Neural cell (in vitro differentiated cells): ENCODE data around the gene SPNS1. TPM values are rescaled to one million over a fixed set of nuclear protein-coding genes. Genes with fewer than 3 reads are reported as not detected.

Source experiments
- H2AFZ ChIP-seq: fragments of 200-600, 300-800 bp; sonication (generic), shearing (Covaris generic); 2 replicates; pipeline ENCODE4 v1.6.0; 2014; ENCODE audit warnings: low read depth, mild to moderate bottlenecking, antibody characterized with exemption, low read length, moderate library complexity
- H3F3A ChIP-seq: fragments of 200-600 bp; shearing (Covaris generic); 2 replicates; pipeline ENCODE4 v1.6.1; 2016; ENCODE audit warnings: mild to moderate bottlenecking, moderate library complexity, mixed read lengths, antibody characterized with exemption, low read length; ENCODE audit not compliant: insufficient read depth, poor library complexity, severe bottlenecking
- H3K27ac ChIP-seq: fragments of 200-600, 300-800 bp; sonication (generic), shearing (Covaris generic); 2 replicates; pipeline ENCODE4 v1.5.1; 2014; ENCODE audit warnings: mild to moderate bottlenecking, low read length, moderate library complexity
- H3K27me3 ChIP-seq: fragments of 300-800, 200-600 bp; sonication (generic), shearing (Covaris generic); 2 replicates; pipeline ENCODE4 v1.6.0; 2014; ENCODE audit warnings: mild to moderate bottlenecking, low read depth, low read length, moderate library complexity; ENCODE audit not compliant: insufficient read depth
- H3K36me3 ChIP-seq: fragments of 300-800, 200-600 bp; sonication (generic), shearing (Covaris generic); 2 replicates; pipeline ENCODE4 v1.5.1; 2014; ENCODE audit warnings: mild to moderate bottlenecking, antibody characterized with exemption, low read length, moderate library complexity; ENCODE audit not compliant: insufficient read depth
- H3K4me2 ChIP-seq: fragments of 300-800, 200-600 bp; sonication (generic), shearing (Covaris generic); 2 replicates; pipeline ENCODE4 v1.6.0; 2014; ENCODE audit warnings: mild to moderate bottlenecking, low read length
- H3K4me3 ChIP-seq: fragments of 300-800, 200-600 bp; sonication (generic), shearing (Covaris generic); 2 replicates; pipeline ENCODE4 v1.5.1; 2014; ENCODE audit warnings: mild to moderate bottlenecking, low read length, moderate library complexity
- H3K79me2 ChIP-seq: fragments of 200-600 bp; shearing (Covaris generic); replicated peaks from 2 replicates; pipeline ENCODE4 v1.6.0; 2014; ENCODE audit warnings: mild to moderate bottlenecking, low read length, moderate library complexity; ENCODE audit not compliant: insufficient read depth
- H3K9ac ChIP-seq: fragments of 300-800, 200-600 bp; sonication (generic), shearing (Covaris generic); 2 replicates; pipeline ENCODE4 v1.6.1; 2016; ENCODE audit warnings: mild to moderate bottlenecking, low read length, mixed read lengths
- H3K9me2 ChIP-seq: fragments of 200-600 bp; shearing (Covaris generic); 2 replicates; pipeline ENCODE4 v1.6.1; 2016; ENCODE audit warnings: mild to moderate bottlenecking, low read length, mixed read lengths; ENCODE audit not compliant: insufficient read depth
- H3K9me3 ChIP-seq: fragments of 200-600, 300-800 bp; sonication (generic), shearing (Covaris generic); 2 replicates; pipeline ENCODE4 v1.6.1; 2016; ENCODE audit warnings: mild to moderate bottlenecking, mixed run types, low read length, moderate library complexity, mixed read lengths
- H4K20me1 ChIP-seq: fragments of 200-600 bp; shearing (Covaris generic); 2 replicates; pipeline ENCODE4 v1.6.1; 2016; ENCODE audit warnings: mild to moderate bottlenecking, mixed run types; ENCODE audit not compliant: insufficient read depth
- EP300 ChIP-seq: fragments of 450-650 bp; conservative IDR thresholded peaks from 2 replicates; pipeline ENCODE4 v1.6.1; 2014; ENCODE audit warnings: antibody characterized with exemption, mild to moderate bottlenecking, moderate library complexity; ENCODE audit not compliant: poor library complexity, severe bottlenecking
- EZH2 ChIP-seq: fragments of 200-600, 300-800 bp; shearing (Covaris generic), sonication (generic); IDR thresholded peaks from 2 replicates; pipeline ENCODE4 v1.6.1; 2014; ENCODE audit warnings: antibody characterized with exemption, low read length, borderline replicate concordance, mild to moderate bottlenecking; ENCODE audit not compliant: insufficient read depth, poor library complexity, severe bottlenecking
- MXI1 ChIP-seq: fragments of 450-650 bp; conservative IDR thresholded peaks from 2 replicates; pipeline ENCODE4 v1.6.1; 2014; ENCODE audit warnings: antibody characterized with exemption, mild to moderate bottlenecking; ENCODE audit not compliant: poor library complexity, severe bottlenecking
- POLR2AphosphoS5 ChIP-seq: IDR thresholded peaks from 2 replicates; pipeline ENCODE4 v1.6.1; 2012
- RAD21 ChIP-seq: fragments of 450-650 bp; conservative IDR thresholded peaks from 2 replicates; pipeline ENCODE4 v1.6.1; 2014; ENCODE audit warnings: antibody characterized with exemption, mild to moderate bottlenecking, moderate library complexity
- SMC3 ChIP-seq: fragments of 450-650 bp; conservative IDR thresholded peaks from 2 replicates; pipeline ENCODE4 v1.6.1; 2014; ENCODE audit warnings: antibody characterized with exemption, mild to moderate bottlenecking, moderate library complexity; ENCODE audit not compliant: poor library complexity
- TAF1 ChIP-seq: IDR thresholded peaks from 2 replicates; pipeline ENCODE4 v1.6.1; 2012; ENCODE audit warnings: low read depth
- polyA plus RNA-seq: library from polyadenylated mRNA; depleted of rRNA; stranded (reverse); fragments of >200 nt; gene quantifications from 2 replicates; pipeline ENCODE4 v1.2.3, GENCODE V29; 2014
- TF ChIP-seq, protein P1 (sequence below): IDR thresholded peaks from 2 replicates; pipeline ENCODE4 v1.6.1; 2012; ENCODE audit warnings: borderline replicate concordance
- TF ChIP-seq, protein P2 (sequence below): fragments of 450-650 bp; IDR thresholded peaks from 2 replicates; pipeline ENCODE4 v1.5.1; 2014; ENCODE audit warnings: antibody characterized with exemption, mild to moderate bottlenecking, moderate library complexity; ENCODE audit not compliant: poor library complexity, severe bottlenecking

The SPNS1 gene
- polyA plus RNA-seq, 1 donor from 2014 or later = 41.6 TPM

DNA sequence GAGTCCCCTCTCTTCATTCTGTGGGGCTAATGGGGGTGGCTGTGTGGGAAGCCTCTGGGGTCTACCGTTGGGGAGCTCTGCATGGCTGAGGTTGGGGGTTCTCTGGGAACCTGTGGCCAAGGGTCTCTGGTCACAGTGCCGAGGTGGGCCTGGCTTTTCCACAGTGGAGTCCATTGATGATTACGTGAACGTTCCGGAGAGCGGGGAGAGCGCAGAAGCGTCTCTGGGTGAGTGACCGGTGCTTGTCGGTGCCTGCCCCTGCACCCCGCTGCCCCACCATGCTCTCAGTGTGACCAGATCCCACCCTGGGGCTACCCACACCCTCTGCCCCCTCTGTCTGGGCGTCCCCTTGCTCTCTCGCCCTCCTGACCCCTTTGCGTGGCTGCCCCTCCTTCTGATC lies 14.8 kb downstream of the SPNS1 start:
- H3K27me3 ChIP-seq = no peaks in the 10 kb centered on the region
- no peak overlapping the region for H3K4me2 ChIP-seq
- no peaks in the 10 kb centered on the region for H3K36me3 ChIP-seq
- no peak overlapping the region for H2AFZ ChIP-seq
- TF ChIP-seq EP300 (no peak), EZH2 (no peak), TAF1 (no peak), MXI1 (no peak), RAD21 (no peak), POLR2AphosphoS5 (no peak)
- TF ChIP-seq, protein P1, sequence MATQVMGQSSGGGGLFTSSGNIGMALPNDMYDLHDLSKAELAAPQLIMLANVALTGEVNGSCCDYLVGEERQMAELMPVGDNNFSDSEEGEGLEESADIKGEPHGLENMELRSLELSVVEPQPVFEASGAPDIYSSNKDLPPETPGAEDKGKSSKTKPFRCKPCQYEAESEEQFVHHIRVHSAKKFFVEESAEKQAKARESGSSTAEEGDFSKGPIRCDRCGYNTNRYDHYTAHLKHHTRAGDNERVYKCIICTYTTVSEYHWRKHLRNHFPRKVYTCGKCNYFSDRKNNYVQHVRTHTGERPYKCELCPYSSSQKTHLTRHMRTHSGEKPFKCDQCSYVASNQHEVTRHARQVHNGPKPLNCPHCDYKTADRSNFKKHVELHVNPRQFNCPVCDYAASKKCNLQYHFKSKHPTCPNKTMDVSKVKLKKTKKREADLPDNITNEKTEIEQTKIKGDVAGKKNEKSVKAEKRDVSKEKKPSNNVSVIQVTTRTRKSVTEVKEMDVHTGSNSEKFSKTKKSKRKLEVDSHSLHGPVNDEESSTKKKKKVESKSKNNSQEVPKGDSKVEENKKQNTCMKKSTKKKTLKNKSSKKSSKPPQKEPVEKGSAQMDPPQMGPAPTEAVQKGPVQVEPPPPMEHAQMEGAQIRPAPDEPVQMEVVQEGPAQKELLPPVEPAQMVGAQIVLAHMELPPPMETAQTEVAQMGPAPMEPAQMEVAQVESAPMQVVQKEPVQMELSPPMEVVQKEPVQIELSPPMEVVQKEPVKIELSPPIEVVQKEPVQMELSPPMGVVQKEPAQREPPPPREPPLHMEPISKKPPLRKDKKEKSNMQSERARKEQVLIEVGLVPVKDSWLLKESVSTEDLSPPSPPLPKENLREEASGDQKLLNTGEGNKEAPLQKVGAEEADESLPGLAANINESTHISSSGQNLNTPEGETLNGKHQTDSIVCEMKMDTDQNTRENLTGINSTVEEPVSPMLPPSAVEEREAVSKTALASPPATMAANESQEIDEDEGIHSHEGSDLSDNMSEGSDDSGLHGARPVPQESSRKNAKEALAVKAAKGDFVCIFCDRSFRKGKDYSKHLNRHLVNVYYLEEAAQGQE = no peak
- TF ChIP-seq, protein P2, sequence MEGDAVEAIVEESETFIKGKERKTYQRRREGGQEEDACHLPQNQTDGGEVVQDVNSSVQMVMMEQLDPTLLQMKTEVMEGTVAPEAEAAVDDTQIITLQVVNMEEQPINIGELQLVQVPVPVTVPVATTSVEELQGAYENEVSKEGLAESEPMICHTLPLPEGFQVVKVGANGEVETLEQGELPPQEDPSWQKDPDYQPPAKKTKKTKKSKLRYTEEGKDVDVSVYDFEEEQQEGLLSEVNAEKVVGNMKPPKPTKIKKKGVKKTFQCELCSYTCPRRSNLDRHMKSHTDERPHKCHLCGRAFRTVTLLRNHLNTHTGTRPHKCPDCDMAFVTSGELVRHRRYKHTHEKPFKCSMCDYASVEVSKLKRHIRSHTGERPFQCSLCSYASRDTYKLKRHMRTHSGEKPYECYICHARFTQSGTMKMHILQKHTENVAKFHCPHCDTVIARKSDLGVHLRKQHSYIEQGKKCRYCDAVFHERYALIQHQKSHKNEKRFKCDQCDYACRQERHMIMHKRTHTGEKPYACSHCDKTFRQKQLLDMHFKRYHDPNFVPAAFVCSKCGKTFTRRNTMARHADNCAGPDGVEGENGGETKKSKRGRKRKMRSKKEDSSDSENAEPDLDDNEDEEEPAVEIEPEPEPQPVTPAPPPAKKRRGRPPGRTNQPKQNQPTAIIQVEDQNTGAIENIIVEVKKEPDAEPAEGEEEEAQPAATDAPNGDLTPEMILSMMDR = no peak
- H3K9me3 ChIP-seq = no peaks in the 10 kb centered on the region
- no peaks in the 10 kb centered on the region for H3F3A ChIP-seq
- H3K9me2 ChIP-seq = no peaks in the 10 kb centered on the region
- no peaks in the 10 kb centered on the region for H4K20me1 ChIP-seq
- no peak overlapping the region for H3K4me3 ChIP-seq
- no peak overlapping the region for H3K27ac ChIP-seq
- H3K79me2 ChIP-seq = no peaks in the 10 kb centered on the region
- H3K9ac ChIP-seq = no peak overlapping the region

DNA sequence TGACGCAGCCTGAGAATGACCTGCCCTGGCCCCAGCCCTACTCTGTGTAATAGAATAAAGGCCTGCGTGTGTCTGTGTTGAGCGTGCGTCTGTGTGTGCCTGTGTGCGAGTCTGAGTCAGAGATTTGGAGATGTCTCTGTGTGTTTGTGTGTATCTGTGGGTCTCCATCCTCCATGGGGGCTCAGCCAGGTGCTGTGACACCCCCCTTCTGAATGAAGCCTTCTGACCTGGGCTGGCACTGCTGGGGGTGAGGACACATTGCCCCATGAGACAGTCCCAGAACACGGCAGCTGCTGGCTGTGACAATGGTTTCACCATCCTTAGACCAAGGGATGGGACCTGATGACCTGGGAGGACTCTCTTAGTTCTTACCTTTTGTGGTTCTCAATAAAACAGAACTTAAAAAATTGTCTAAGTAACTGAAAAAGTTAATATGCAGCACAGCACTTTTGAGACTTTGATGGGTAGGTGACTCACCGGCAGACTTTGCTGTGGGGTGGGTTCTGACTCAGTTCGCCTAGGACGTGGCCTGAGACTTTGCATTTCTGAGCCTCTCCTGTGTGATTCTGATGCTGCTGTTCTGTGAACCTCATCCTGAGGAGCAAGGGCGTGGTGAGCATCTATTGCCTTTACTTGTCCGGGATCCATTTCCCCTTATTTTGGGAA lies 15.9 kb downstream of the SPNS1 start:
- Histone ChIP-seq H3K36me3 (no peaks in the 10 kb centered on the region), H2AFZ (no peak overlapping the region), H3K9me3 (no peaks in the 10 kb centered on the region), H3F3A (no peaks in the 10 kb centered on the region), H3K9ac (no peak overlapping the region), H3K4me2 (no peak overlapping the region), H3K27ac (no peak overlapping the region), H4K20me1 (no peaks in the 10 kb centered on the region), H3K27me3 (no peaks in the 10 kb centered on the region), H3K9me2 (no peaks in the 10 kb centered on the region), H3K4me3 (no peak overlapping the region), H3K79me2 (no peaks in the 10 kb centered on the region)
- TF ChIP-seq TAF1 = no peak
- TF ChIP-seq SMC3 = no peak
- TF ChIP-seq EP300 = no peak
- TF ChIP-seq, protein P1 = no peak
- no peak for TF ChIP-seq MXI1
- TF ChIP-seq, protein P2 = no peak
- TF ChIP-seq EZH2 = no peak
- TF ChIP-seq POLR2AphosphoS5 = no peak
